ENCODE data around the gene NEAT1.
A peak's percentile ranks its signal among the peaks of the same experiment; 100 is the strongest.

DNA sequence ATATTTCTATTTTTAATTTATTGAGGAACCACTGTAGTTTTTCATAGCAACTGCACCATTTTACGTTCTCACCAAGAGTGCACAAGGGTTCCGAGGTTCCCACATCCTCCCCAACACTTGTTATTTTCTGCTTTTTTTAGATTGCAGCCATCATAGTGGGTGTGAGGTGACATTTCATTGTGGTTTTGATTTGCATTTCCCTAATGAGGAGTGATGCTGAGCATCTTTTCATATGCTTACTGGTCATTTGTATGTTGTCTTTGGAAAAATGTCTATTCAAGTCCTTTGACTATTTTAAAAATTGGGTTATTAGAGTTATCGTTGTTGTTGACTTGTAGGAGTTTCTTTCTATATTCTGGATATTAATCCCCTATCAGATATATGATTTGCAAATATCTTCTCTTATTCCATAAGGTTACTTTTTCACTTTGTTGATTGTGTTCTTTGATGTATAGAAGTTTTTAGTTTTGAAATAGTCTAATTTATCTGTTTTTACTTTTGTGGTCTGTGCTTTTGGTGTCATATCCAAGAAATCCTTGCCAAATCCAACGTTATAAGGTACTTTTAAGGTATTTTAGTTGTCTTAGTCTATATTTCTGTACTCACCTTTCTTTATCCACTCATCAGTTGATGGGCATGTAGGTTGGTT is 9.0 kb downstream of the NEAT1 start:
- TF ChIP-seq CTCF (IDR thresholded peaks at IDR 0.05) = no peak
- TF ChIP-seq POLR2AphosphoS5 (IDR thresholded peaks at IDR 0.05) = peak in 1 of 3 donors; percentile 51
